K562 (cell line): Measurements from ENCODE around the gene TMEM88. TPM values are rescaled to one million over a fixed set of nuclear protein-coding genes. Genes with fewer than 3 reads are reported as not detected.

ENCODE experiments used
- ATAC-seq: fragments of 200-7000 bp; cut with Tn5 transposase; 3 replicates; pipeline ENCODE4 v1.9.1; 2020; ENCODE audit warnings: moderate library complexity
- BruUV-seq: library from RNA; stranded (reverse); fragments of 400-500 nt; replicated peaks from 2 replicates; lab custom pipeline; 2021; lab: Mats Ljungman, UMichigan
- CTCF ChIA-PET: fragments of 300-600 bp; formaldehyde crosslinking; extraction: SDS; loops from one replicate; lab custom pipeline; 2021; ENCODE audit warnings: low intra/inter-chr PET ratio; lab: Yijun Ruan, JAX
- POLR2A ChIA-PET: fragments of 300-600, 350-650 bp; sonication (Branson Sonifier 250); formaldehyde crosslinking; extraction: SDS; loops from one replicate; lab custom pipeline; 2021; ENCODE audit warnings: antibody characterized with exemption, inconsistent platforms; lab: Yijun Ruan, JAX
- DNase-seq, 4 experiments: peaks; one replicate each; pipeline versions ENCODE4 v3.0.0 to v3.0.0-alpha.2; 2011 to 2018; ENCODE audit warnings: low spot score in 3 of 4, mixed read lengths in 3 of 4; ENCODE audit errors: extremely low read depth in 1 of 4
- FAIRE-seq: peaks from 2 replicates; lab custom pipeline; 2011; peaks lifted over from hg19 to GRCh38; lab: Jason Lieb, UNC
- H2AFZ ChIP-seq: 2 replicates; pipeline ENCODE4 v1.6.0; 2011; ENCODE audit warnings: low read depth, low read length, control low read depth, inconsistent platforms
- H3K27ac ChIP-seq: fragments of 200-600 bp; 3 replicates; pipeline ENCODE4 v1.8.0; 2011; ENCODE audit warnings: low read depth, mild to moderate bottlenecking, control low read depth, inconsistent platforms, low read length, moderate library complexity, mixed read lengths; ENCODE audit errors: extremely low read depth
- H3K27me3 ChIP-seq, 2 experiments: fragments of 300-600 bp in 1 of 2; 2 replicates in 1 of 2; 3 replicates in 1 of 2; pipeline versions ENCODE4 v1.6.0 to v1.8.0; 2011; ENCODE audit warnings: inconsistent platforms in 2 of 2, low read length in 2 of 2, mild to moderate bottlenecking in 1 of 2, mixed read lengths in 1 of 2, moderate library complexity in 1 of 2; ENCODE audit not compliant: control insufficient read depth in 2 of 2, insufficient read depth in 2 of 2
- H3K36me3 ChIP-seq: fragments of 300-600 bp; 3 replicates; pipeline ENCODE4 v1.8.0; 2011; ENCODE audit warnings: mild to moderate bottlenecking, low read length, inconsistent platforms; ENCODE audit not compliant: control insufficient read depth, insufficient read depth
- H3K4me1 ChIP-seq, 2 experiments: fragments of 200-600 bp in 1 of 2; replicated peaks in 1 of 2; 2 replicates in 1 of 2; 3 replicates in 1 of 2; pipeline versions ENCODE4 v1.5.1 to v1.8.0; 2011; ENCODE audit warnings: inconsistent platforms in 2 of 2, low read length in 2 of 2, mild to moderate bottlenecking in 1 of 2, mixed read lengths in 1 of 2, moderate library complexity in 1 of 2; ENCODE audit not compliant: control insufficient read depth in 2 of 2, insufficient read depth in 2 of 2
- H3K4me2 ChIP-seq: 2 replicates; pipeline ENCODE4 v1.6.1; 2011; ENCODE audit warnings: low read length, control low read depth, inconsistent platforms, mixed read lengths; ENCODE audit not compliant: insufficient read depth
- H3K4me3 ChIP-seq: fragments of 200-600 bp; sonication (generic), shearing (Covaris generic); 2 replicates; pipeline ENCODE4 v1.5.1; 2016; ENCODE audit warnings: control low read depth, inconsistent platforms
- H3K79me2 ChIP-seq: fragments of 200-600 bp; 3 replicates; pipeline ENCODE4 v1.8.0; 2011; ENCODE audit warnings: low read length, inconsistent platforms; ENCODE audit not compliant: control insufficient read depth, insufficient read depth
- H3K9ac ChIP-seq, 2 experiments: 2 replicates each; pipeline versions ENCODE4 v1.6.0 to v1.6.1; 2011; ENCODE audit warnings: low read depth in 2 of 2, low read length in 2 of 2, control low read depth in 1 of 2, inconsistent platforms in 1 of 2, mild to moderate bottlenecking in 1 of 2, mixed read lengths in 1 of 2; ENCODE audit not compliant: insufficient read depth in 1 of 2
- H3K9me1 ChIP-seq: one replicate; pipeline ENCODE4 v1.6.0; 2011; ENCODE audit warnings: inconsistent platforms, mild to moderate bottlenecking, low read length, moderate library complexity; ENCODE audit not compliant: control insufficient read depth, insufficient read depth
- H3K9me3 ChIP-seq: replicated peaks from 2 replicates; pipeline ENCODE4 v1.5.1; 2011; ENCODE audit warnings: low read depth, low read length, inconsistent platforms; ENCODE audit not compliant: control insufficient read depth, insufficient read depth
- H4K20me1 ChIP-seq: replicated peaks from 2 replicates; pipeline ENCODE4 v1.6.1; 2011; ENCODE audit warnings: low read length, inconsistent platforms, mixed read lengths; ENCODE audit not compliant: control insufficient read depth, insufficient read depth
- NR2C2 ChIP-seq, 2 experiments: fragments of 200-800 bp in 1 of 2; sonication (Bioruptor generic) in 1 of 2; sonication (generic) in 1 of 2; formaldehyde crosslinking in 1 of 2; IDR thresholded peaks; 2 replicates each; pipeline versions ENCODE4 v1.6.1 to v1.8.0; 2016 to 2022; ENCODE audit warnings: mild to moderate bottlenecking in 1 of 2, missing compliant biosample characterization in 1 of 2, missing genetic modification characterization in 1 of 2, missing genetic modification reagents in 1 of 2
- PRDM10 ChIP-seq: fragments of 450-650 bp; IDR thresholded peaks from 2 replicates; pipeline ENCODE4 v1.6.1; 2018; ENCODE audit not compliant: partially characterized antibody
- WGBS: fragments of 100-300 bp; shearing (Covaris generic); methylation state at CpG from one replicate; pipeline ENCODE4 v1.1.6; 2016; ENCODE audit warnings: low coverage, mixed read lengths; ENCODE audit not compliant: insufficient coverage; ENCODE audit errors: missing lambda C conversion rate; 5-methylcytosine and 5-hydroxymethylcytosine counted together
- in situ Hi-C: fragments of 300-500 bp; cut with MboI; formaldehyde crosslinking; loops from 4 replicates; pipeline ENCODE4 v1.15.0; 2018; ENCODE audit warnings: inconsistent platforms, mixed read lengths
- intact Hi-C: fragments of 100-400 bp; cut with micrococcal nuclease; formaldehyde crosslinking; loops from 2 replicates; pipeline ENCODE4 v1.14.2; 2022
- polyA plus RNA-seq, 8 experiments: library from polyadenylated mRNA; depleted of rRNA in 4 of 8; stranded (reverse) in 5 of 8; unstranded in 3 of 8; fragments of >200 nt; fragmentation: Nextera tagmentation in 2 of 8; fragmentation: Illumina TruSeq in 1 of 8; extraction: Ambion mirVana in 2 of 8; extraction: Trizol in 1 of 8; gene quantifications; 2 replicates each; pipeline versions ENCODE4 v1.2.1 to v1.2.3, GENCODE V29; 2011 to 2014; ENCODE audit warnings: inconsistent platforms in 1 of 8, missing spikeins in 1 of 8
- total RNA-seq, 7 experiments: library from RNA; depleted of rRNA in 6 of 7; stranded (reverse); fragments of >200 nt in 6 of 7; fragmentation: Illumina TruSeq in 2 of 7; extraction: Trizol in 2 of 7; gene quantifications; 2 replicates each; pipeline versions ENCODE4 v1.2.1 to v1.2.3, GENCODE V29; 2011 to 2021; ENCODE audit warnings: low replicate concordance in 1 of 7

The TMEM88 gene
- total and polyA plus RNA-seq, 9 of the 15 experiments (the other 6 are each of a cell fraction or from before 2014, with no cell fraction given) = 0.10 to 1.4 (median 0.36) TPM; not detected in 3

- no TSS peak for BruUV-seq
- ChIA-PET CTCF (no interaction called here), POLR2A (interaction anchor here (0.8 to 1.2 kb wide), 2 partner anchors 10 to 16 kb away, joined by 3 to 4 read pairs; no protein-coding TSS in a partner anchor)
- DNase-seq = no peak
- no peak overlapping the region for H3K9ac ChIP-seq
- no peaks in the 10 kb centered on the region; the same call in 2 of the 3 replicates for H3K79me2 ChIP-seq
- H3K36me3 ChIP-seq = no peaks in the 10 kb centered on the region
- H3K4me2 ChIP-seq = no peak overlapping the region
- no peak overlapping the region for H3K4me3 ChIP-seq
- no peak for ATAC-seq
- no peak overlapping the region for H3K27ac ChIP-seq
- peaks cover 14 to 17% of the 10 kb centered on the region in 2 experiments; a peak in 4 of 5 replicates for H3K27me3 ChIP-seq
- H3K4me1 ChIP-seq = peaks cover 13 to 38% of the 10 kb centered on the region in 2 experiments
- no peaks in the 10 kb centered on the region for H4K20me1 ChIP-seq
- 48% methylated on average over 8 of the region's 10 CpGs for WGBS
- no peak for FAIRE-seq
- intact Hi-C loops = loop anchor here (10.0 kb wide), 2 partner anchors 62 to 292 kb away; partner anchors contain the start of gene HES7
- in situ Hi-C loops = no loop called here
- H3K9me3 ChIP-seq = no peaks in the 10 kb centered on the region
- no peaks in the 10 kb centered on the region for H3K9me1 ChIP-seq
- peak; percentile 92 for TF ChIP-seq PRDM10
- no peak for TF ChIP-seq NR2C2 (CRISPR knock-in tag; IDR thresholded peaks at IDR 0.05)
- no peak for TF ChIP-seq NR2C2 (tag; IDR thresholded peaks at IDR 0.05)
- TF ChIP-seq, all 486 proteins: peak for 1
- H2AFZ ChIP-seq = no peak overlapping the region
Observed at GRCh38 chr17:7832431-7832830, 22.4 kb upstream of the TMEM88 start.
